Gastrocnemius medialis (tissue), 4 donors: ENCODE data around the gene C12orf56. TPM values are rescaled to one million over a fixed set of nuclear protein-coding genes. Genes with fewer than 3 reads are reported as not detected.

Source experiments
- ATAC-seq, 2 donors: fragments of 150-250 bp; one replicate each; pipeline ENCODE4 v1.9.1; 2016
- DNase-seq, 2 donors: peaks; one replicate each; pipeline ENCODE4 v3.0.0-alpha.2; 2019
- H3K27ac ChIP-seq, 4 donors: fragments of 200-600 bp; sonication (generic); 1 replicate in 1 of 4; 2 replicates in 3 of 4; pipeline ENCODE4 v1.5.1; 2016 to 2018; ENCODE audit warnings: mild to moderate bottlenecking in 2 of 4, moderate library complexity in 1 of 4
- H3K27me3 ChIP-seq, 3 donors: fragments of 200-600 bp; sonication (generic) in 2 of 3; 1 replicate in 1 of 3; 2 replicates in 2 of 3; pipeline versions ENCODE4 v1.5.1 to v1.6.0; 2016 to 2019; ENCODE audit warnings: mild to moderate bottlenecking in 1 of 3, moderate library complexity in 1 of 3
- H3K36me3 ChIP-seq, 2 donors: fragments of 200-600 bp; sonication (generic) in 1 of 2; one replicate each; pipeline ENCODE4 v1.5.1; 2017 to 2018
- H3K4me1 ChIP-seq, 2 donors: fragments of 200-600 bp; sonication (generic) in 1 of 2; one replicate each; pipeline ENCODE4 v1.5.1; 2016 to 2017; ENCODE audit warnings: mild to moderate bottlenecking in 2 of 2
- H3K4me3 ChIP-seq, 4 donors: fragments of 200-600 bp; sonication (generic) in 3 of 4; 1 replicate in 1 of 4; 2 replicates in 3 of 4; pipeline ENCODE4 v1.5.1; 2016 to 2019; ENCODE audit warnings: mild to moderate bottlenecking in 2 of 4
- H3K9me3 ChIP-seq, 3 donors: fragments of 200-600 bp; sonication (generic) in 2 of 3; 1 replicate in 1 of 3; 2 replicates in 2 of 3; pipeline ENCODE4 v1.5.1; 2016 to 2019
- CTCF ChIP-seq, 5 experiments: fragments of 450-650 bp in 3 of 5; fragments of 200-600 bp in 2 of 5; sonication (generic) in 2 of 5; IDR thresholded peaks in 4 of 5; conservative IDR thresholded peaks in 1 of 5; 1 replicate in 4 of 5; 2 replicates in 1 of 5; pipeline ENCODE4 v1.5.1; 2016 to 2019; ENCODE audit warnings: antibody characterized with exemption in 5 of 5, mild to moderate bottlenecking in 3 of 5, moderate library complexity in 3 of 5
- POLR2A ChIP-seq, 2 donors: fragments of 450-650 bp; IDR thresholded peaks; one replicate each; pipeline ENCODE4 v1.6.1; 2017; ENCODE audit warnings: antibody characterized with exemption in 2 of 2, mild to moderate bottlenecking in 2 of 2, moderate library complexity in 2 of 2
- in situ Hi-C, 4 donors: fragments of 200-750 bp; cut with MboI; loops; one replicate each; pipeline versions ENCODE4 v1.15.0 to v1.8.0; 2017; ENCODE audit warnings: low sequenced_read_pairs in 4 of 4
- intact Hi-C: fragments of 100-400 bp; cut with DNase I; formaldehyde crosslinking; loops from one replicate; pipeline ENCODE4 v1.15.1; 2023; ENCODE audit warnings: low total_unique reads
- total RNA-seq, 4 donors: library from RNA; depleted of rRNA; stranded (reverse); fragments of >200 nt; gene quantifications; one replicate each; pipeline versions ENCODE4 v1.1.0 to v1.2.3, GENCODE V29; 2016

Gene C12orf56
- total RNA-seq, 4 donors from 2014 or later = not detected

- in situ Hi-C loops (no loop called here), intact Hi-C loops (no loop called here)
- Histone ChIP-seq H3K27ac (no peak overlapping the region), H3K9me3 (no peaks in the 10 kb centered on the region), H3K27me3 (no peaks in the 10 kb centered on the region), H3K4me3 (no peak overlapping the region), H3K36me3 (no peaks in the 10 kb centered on the region), H3K4me1 (no peaks in the 10 kb centered on the region)
- TF ChIP-seq CTCF (IDR thresholded peaks at IDR 0.05 in 4 of 5, conservative IDR thresholded peaks at IDR 0.05 in 1 of 5) (no peak), POLR2A (IDR thresholded peaks at IDR 0.05) (no peak)
- no peak for DNase-seq
- no peak for ATAC-seq
Observed at GRCh38 chr12:64229796-64230195, 160.8 kb downstream of the C12orf56 start.

- ATAC-seq (no peak), DNase-seq (no peak)
- H3K4me1 ChIP-seq = no peaks in the 10 kb centered on the region
- H3K36me3 ChIP-seq = no peaks in the 10 kb centered on the region
- no peak overlapping the region for H3K4me3 ChIP-seq
- H3K9me3 ChIP-seq = no peaks in the 10 kb centered on the region
- no peak overlapping the region for H3K27ac ChIP-seq
- H3K27me3 ChIP-seq = no peaks in the 10 kb centered on the region
- intact Hi-C loops = no loop called here
- in situ Hi-C loops = no loop called here
- no peak for TF ChIP-seq CTCF (IDR thresholded peaks at IDR 0.05 in 4 of 5, conservative IDR thresholded peaks at IDR 0.05 in 1 of 5)
- TF ChIP-seq POLR2A (IDR thresholded peaks at IDR 0.05) = no peak
Observed at GRCh38 chr12:64229240-64229639, 161.3 kb downstream of the C12orf56 start.

- Histone ChIP-seq H3K4me1 (peaks cover 10 to 16% of the 10 kb centered on the region in 2 donors), H3K9me3 (no peaks in the 10 kb centered on the region), H3K36me3 (no peaks in the 10 kb centered on the region), H3K4me3 (no peak overlapping the region), H3K27me3 (no peaks in the 10 kb centered on the region), H3K27ac (no peak overlapping the region)
- in situ Hi-C loops = no loop called here
- no peak for TF ChIP-seq POLR2A (IDR thresholded peaks at IDR 0.05)
- TF ChIP-seq CTCF (IDR thresholded peaks at IDR 0.05 in 4 of 5, conservative IDR thresholded peaks at IDR 0.05 in 1 of 5) = no peak
- no peak for DNase-seq
- ATAC-seq = no peak
- intact Hi-C loops = no loop called here
Observed at GRCh38 chr12:64225626-64226025, 164.9 kb downstream of the C12orf56 start.

- in situ Hi-C loops = loop anchor here in 1 of 4 donors (5.0 kb wide), 1 partner anchor 180 kb away; the partner anchor contains the start of gene XPOT
- intact Hi-C loops = loop anchor here (1.0 to 5.0 kb wide), 6 partner anchors 39 to 537 kb away; partner anchors contain the start of genes GNS, TBK1 and XPOT
- Histone ChIP-seq H3K27me3 (no peaks in the 10 kb centered on the region), H3K36me3 (no peaks in the 10 kb centered on the region), H3K27ac (peak within 1 kb of the TSS; percentile 93 to 95 (median 94)), H3K9me3 (no peaks in the 10 kb centered on the region), H3K4me3 (peak within 1 kb of the TSS; percentile 82 to 91 (median 88)), H3K4me1 (peaks cover 10 to 18% of the 10 kb centered on the region in 2 donors)
- DNase-seq = peak; percentile 83 to 90
- TF ChIP-seq POLR2A (IDR thresholded peaks at IDR 0.05) (peak; percentile 75 to 93), CTCF (IDR thresholded peaks at IDR 0.05 in 4 of 5, conservative IDR thresholded peaks at IDR 0.05 in 1 of 5) (peak in 1 of 5 experiments; percentile 21)
- peak; percentile 96 to 97 for ATAC-seq
Observed at GRCh38 chr12:64222009-64222765, 168.4 kb downstream of the C12orf56 start, which contains the start of gene KICS2. KICS2 (minus strand) TSS chr12:64222296; CDS start chr12:64222237, 59 bp downstream.
